ENCODE results near the gene HADHB. TPM values are rescaled to one million over a fixed set of nuclear protein-coding genes. Genes with fewer than 3 reads are reported as not detected.

The HADHB gene
- total and polyA plus RNA-seq, 2 of the 13 experiments (the other 11 are each of a cell fraction or from before 2014, with no cell fraction given) = 112 to 238 TPM

GRCh38 chr2:26298638-26299393 lies 54.1 kb downstream of the HADHB start:
- no peaks in the 10 kb centered on the region for H3K9me3 ChIP-seq (ENCODE audit: low read length)
- in situ Hi-C loops (cut with HindIII; ENCODE audit: extremely low pct_ligation_motif_present, low pct_unique_long_range_greater_than_20kb) = no loop called here
- WGBS (ENCODE audit: low lambda C conversion rate) = 14% methylated on average over 30 of the region's 30 CpGs
- H3K27ac ChIP-seq (ENCODE audit: extremely low read length, insufficient read depth, low read length) = no peak overlapping the region
- H2AFZ ChIP-seq (ENCODE audit: low read length) = peak overlapping the region; percentile 93
- intact Hi-C loops (cut with micrococcal nuclease; ENCODE audit: unreplicated experiment) = no loop called here
- H3K36me3 ChIP-seq (replicated peaks in 1 of 2; ENCODE audit: control insufficient read depth in 1 of 2, insufficient read depth in 2 of 2, low read length in 2 of 2) = no peaks in the 10 kb centered on the region
- DNase-seq (ENCODE audit: low spot score) = peak; percentile 27
- H4K20me1 ChIP-seq (ENCODE audit: insufficient read depth, low read length) = no peaks in the 10 kb centered on the region
- H3K9ac ChIP-seq (ENCODE audit: insufficient read depth, low read depth, low read length) = peak overlapping the region; percentile 56
- ChIA-PET CTCF (ENCODE audit: low intra/inter-chr PET ratio, low total read pairs) (no interaction called here), POLR2A (interaction anchor here (0.8 to 4.0 kb wide), 2 partner anchors 47 to 54 kb away, joined by 4 to 32 read pairs; partner anchors contain the start of genes HADHA, HADHB and SELENOI)
- H3K27me3 ChIP-seq (ENCODE audit: control insufficient read depth in 1 of 2, insufficient read depth in 2 of 2, low read length in 2 of 2) = peaks cover 2 to 38% of the 10 kb centered on the region in 2 experiments; a peak in 4 of 5 replicates
- H3K79me2 ChIP-seq (ENCODE audit: insufficient read depth, low read length) = no peaks in the 10 kb centered on the region
- BruUV-seq (replicated peaks) = no TSS peak
- H3K4me3 ChIP-seq (replicated peaks in 1 of 3; ENCODE audit: insufficient read depth in 1 of 3, low read depth in 2 of 3, low read length in 3 of 3) = peak overlapping the region; percentile 65 to 81 (median 73)
- peaks cover 27% of the 10 kb centered on the region for H3K4me1 ChIP-seq (ENCODE audit: insufficient read depth, low read length)
- FAIRE-seq = no peak
- H3K4me2 ChIP-seq (ENCODE audit: low read depth, low read length) = peak overlapping the region; percentile 91
- ATAC-seq = peak; percentile 83
- 0 out of 2 replicates have a peak, but pooled peaks have one; percentile 22 for TF ChIP-seq ZMYM3 (CRISPR knock-in tag; IDR thresholded peaks at IDR 0.05)
- TF ChIP-seq ZNF431 (CRISPR knock-in tag; IDR thresholded peaks at IDR 0.05; ENCODE audit: borderline replicate concordance, low read depth) = no peak
- TF ChIP-seq ZBTB8A (CRISPR knock-in tag; IDR thresholded peaks at IDR 0.05; ENCODE audit: borderline replicate concordance, low read depth) = no peak
- TF ChIP-seq STAT6 (CRISPR knock-in tag; IDR thresholded peaks at IDR 0.05; ENCODE audit: borderline replicate concordance) = no peak
- TF ChIP-seq, protein P1, sequence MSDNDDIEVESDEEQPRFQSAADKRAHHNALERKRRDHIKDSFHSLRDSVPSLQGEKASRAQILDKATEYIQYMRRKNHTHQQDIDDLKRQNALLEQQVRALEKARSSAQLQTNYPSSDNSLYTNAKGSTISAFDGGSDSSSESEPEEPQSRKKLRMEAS (IDR thresholded peaks at IDR 0.05) = peak; percentile 42; the same call in 1 of the 2 replicates
- peak; percentile 53; the same call in 1 of the 2 replicates for TF ChIP-seq KDM2A (CRISPR knock-in tag; IDR thresholded peaks at IDR 0.05; ENCODE audit: borderline replicate concordance, low read depth)
- 0 out of 2 replicates have a peak, but pooled peaks have one; percentile 22 for TF ChIP-seq ZNF790 (CRISPR knock-in tag; IDR thresholded peaks at IDR 0.05; ENCODE audit: borderline replicate concordance)
- TF ChIP-seq SALL1 (CRISPR knock-in tag; IDR thresholded peaks at IDR 0.05) = peak; percentile 49; the same call in 1 of the 2 replicates
- 0 out of 2 replicates have a peak, but pooled peaks have one; percentile 35 for TF ChIP-seq KMT2B (CRISPR knock-in tag; IDR thresholded peaks at IDR 0.05)
- TF ChIP-seq, protein P2, sequence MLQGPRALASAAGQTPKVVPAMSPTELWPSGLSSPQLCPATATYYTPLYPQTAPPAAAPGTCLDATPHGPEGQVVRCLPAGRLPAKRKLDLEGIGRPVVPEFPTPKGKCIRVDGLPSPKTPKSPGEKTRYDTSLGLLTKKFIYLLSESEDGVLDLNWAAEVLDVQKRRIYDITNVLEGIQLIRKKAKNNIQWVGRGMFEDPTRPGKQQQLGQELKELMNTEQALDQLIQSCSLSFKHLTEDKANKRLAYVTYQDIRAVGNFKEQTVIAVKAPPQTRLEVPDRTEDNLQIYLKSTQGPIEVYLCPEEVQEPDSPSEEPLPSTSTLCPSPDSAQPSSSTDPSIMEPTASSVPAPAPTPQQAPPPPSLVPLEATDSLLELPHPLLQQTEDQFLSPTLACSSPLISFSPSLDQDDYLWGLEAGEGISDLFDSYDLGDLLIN (CRISPR knock-in tag; IDR thresholded peaks at IDR 0.05; ENCODE audit: borderline replicate concordance) = no peak
- TF ChIP-seq ZNF263 (CRISPR knock-in tag; IDR thresholded peaks at IDR 0.05) = peak; percentile 47; the same call in 1 of the 2 replicates
- 0 out of 2 replicates have a peak, but pooled peaks have one; percentile 44 for TF ChIP-seq ZNF777 (CRISPR knock-in tag; IDR thresholded peaks at IDR 0.05)
- no peak for TF ChIP-seq ZNF275 (CRISPR knock-in tag; IDR thresholded peaks at IDR 0.05; ENCODE audit: borderline replicate concordance)
- TF ChIP-seq, protein P3, sequence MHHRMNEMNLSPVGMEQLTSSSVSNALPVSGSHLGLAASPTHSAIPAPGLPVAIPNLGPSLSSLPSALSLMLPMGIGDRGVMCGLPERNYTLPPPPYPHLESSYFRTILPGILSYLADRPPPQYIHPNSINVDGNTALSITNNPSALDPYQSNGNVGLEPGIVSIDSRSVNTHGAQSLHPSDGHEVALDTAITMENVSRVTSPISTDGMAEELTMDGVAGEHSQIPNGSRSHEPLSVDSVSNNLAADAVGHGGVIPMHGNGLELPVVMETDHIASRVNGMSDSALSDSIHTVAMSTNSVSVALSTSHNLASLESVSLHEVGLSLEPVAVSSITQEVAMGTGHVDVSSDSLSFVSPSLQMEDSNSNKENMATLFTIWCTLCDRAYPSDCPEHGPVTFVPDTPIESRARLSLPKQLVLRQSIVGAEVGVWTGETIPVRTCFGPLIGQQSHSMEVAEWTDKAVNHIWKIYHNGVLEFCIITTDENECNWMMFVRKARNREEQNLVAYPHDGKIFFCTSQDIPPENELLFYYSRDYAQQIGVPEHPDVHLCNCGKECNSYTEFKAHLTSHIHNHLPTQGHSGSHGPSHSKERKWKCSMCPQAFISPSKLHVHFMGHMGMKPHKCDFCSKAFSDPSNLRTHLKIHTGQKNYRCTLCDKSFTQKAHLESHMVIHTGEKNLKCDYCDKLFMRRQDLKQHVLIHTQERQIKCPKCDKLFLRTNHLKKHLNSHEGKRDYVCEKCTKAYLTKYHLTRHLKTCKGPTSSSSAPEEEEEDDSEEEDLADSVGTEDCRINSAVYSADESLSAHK (CRISPR knock-in tag; IDR thresholded peaks at IDR 0.05; ENCODE audit: borderline replicate concordance) = no peak
